Right ventricle myocardium superior (tissue), 1 donor: ENCODE measurements around the gene CCDC9B. TPM values are rescaled to one million over a fixed set of nuclear protein-coding genes. Genes with fewer than 3 reads are reported as not detected.

Experiments used
- ATAC-seq: fragments of 200-7000 bp; cut with Tn5 transposase; one replicate; pipeline ENCODE4 v1.9.1; 2020; ENCODE audit warnings: mild to moderate bottlenecking; ENCODE audit not compliant: poor library complexity
- DNase-seq: peaks from one replicate; pipeline ENCODE4 v3.0.0-alpha.2; 2020
- intact Hi-C: fragments of 100-400 bp; cut with DNase I; formaldehyde crosslinking; loops from one replicate; pipeline ENCODE4 v1.11.2; 2022
- total RNA-seq: library from RNA; stranded (reverse); fragmentation: NEBNext Ultra II Directional; extraction: Animal tissue kit (Norgen Biotek cat#: 25700); gene quantifications from one replicate; pipeline ENCODE4 v1.2.1, GENCODE V29; 2021
- donor health status: DM: no; HTN: yes; CAD: no; lungs with severe emphysema.

The CCDC9B gene
- total RNA-seq, 1 donor from 2014 or later = 155 TPM

DNA sequence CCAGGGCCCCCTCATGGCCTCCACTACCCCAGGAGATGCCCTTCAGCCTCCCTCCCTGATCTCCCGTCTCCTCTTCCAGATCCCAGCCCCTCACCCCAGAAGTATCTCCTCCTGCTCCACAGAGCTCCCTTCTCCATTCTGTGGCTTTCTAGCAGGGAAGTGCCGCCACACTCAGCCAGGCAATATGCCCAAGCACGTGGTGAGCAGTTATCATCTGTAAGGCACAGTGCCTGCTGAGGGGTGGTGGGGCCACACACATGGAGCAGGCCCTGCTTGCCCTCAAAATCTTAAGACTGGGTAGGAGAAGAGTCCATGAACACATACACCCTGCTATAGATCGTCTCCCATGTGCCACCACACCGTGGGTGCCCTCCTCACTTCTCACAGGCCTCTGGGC is 7.7 kb upstream of the CCDC9B start:
- ATAC-seq = peak; percentile 39
- DNase-seq = no peak
- intact Hi-C loops = no loop called here

- intact Hi-C loops = no loop called here
- no peak for ATAC-seq
Observed at GRCh38 chr15:40347559-40348473, 7.1 kb upstream of the CCDC9B start.

DNA sequence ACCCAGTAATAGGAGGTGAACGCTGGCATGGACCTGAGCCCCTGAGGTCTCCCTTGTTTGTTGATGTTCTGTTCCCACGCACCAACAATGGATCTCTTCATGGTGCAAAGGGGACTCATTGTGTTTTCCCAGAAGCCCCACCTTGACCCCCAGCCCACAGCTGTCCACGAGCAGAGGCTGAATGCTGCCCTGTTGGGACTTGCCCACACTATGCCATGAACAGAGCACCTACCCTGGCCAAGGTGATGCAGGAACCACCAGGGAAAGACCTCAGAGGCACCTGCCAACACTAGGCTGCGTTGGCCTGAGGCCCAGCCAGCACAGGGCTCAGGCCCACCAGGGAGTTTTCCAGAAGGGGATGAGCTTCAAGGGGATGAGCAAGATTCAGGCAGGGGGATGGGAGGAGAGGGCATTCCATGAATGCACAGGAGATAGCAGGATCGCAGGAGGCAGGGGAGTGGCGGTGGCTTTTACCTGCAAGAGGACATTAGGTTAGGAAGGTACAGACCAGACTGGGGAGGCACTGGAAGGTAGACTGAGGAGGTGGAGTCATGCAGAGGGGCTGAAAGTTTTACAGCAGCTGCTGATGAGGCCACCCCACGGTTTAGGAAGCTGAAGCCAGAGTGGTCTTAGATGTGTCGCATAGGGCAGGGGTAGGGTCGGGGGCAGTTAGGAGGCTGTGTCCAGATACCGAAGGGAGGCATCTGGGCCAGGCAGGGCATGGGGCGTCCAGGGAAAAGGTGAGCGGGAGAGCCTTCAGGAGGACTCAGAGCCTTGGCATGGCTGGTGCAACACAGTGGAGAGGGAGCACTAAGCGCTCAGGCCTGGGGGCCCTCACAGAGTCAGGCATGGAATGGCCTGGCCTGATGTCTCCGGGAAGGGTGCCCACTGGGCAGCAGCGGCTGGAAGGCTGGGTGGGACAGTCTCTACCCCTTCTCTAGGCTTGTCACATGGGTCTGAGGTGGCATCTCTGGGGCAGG is 6.1 kb upstream of the CCDC9B start:
- no peak for ATAC-seq
- intact Hi-C loops = no loop called here
- no peak for DNase-seq

More at GRCh38 chr15:40347559-40348473, 7.1 kb upstream of the CCDC9B start:
- no peak for DNase-seq

DNA sequence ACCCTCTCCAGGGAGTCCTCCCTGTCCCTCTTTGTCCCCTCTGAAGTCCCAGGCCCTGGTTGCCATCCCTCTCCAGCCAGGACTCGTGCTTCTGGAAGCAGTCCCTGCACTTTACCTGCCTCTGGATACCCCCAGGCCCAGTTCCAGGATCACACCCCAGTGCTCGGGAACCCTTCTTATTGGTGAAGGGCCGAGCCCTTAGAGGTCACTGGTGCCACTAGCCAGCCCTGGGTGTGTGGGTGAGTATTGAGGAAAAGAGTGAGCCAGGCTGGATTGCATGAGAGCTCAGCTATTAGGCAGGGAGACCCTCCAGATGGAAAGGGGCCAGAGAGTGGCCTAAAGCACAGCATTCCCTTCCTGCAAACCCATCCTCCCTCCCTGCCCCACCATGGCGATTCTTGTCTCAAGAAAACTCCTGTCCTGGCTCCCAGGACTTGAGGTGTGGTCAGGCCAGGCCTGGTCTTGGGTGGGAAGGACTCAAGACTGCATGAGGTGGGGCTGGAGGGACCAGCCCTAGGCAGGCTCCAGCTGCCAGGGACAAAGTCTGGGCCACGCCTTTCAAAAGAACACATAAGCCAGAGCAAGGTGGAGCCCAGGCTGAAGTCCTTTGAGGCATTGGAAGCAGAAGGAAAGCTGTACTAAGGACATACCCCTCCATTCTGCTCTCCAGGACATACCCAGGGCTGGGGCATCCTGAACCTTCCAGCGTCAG is 5.3 kb upstream of the CCDC9B start:
- intact Hi-C loops = no loop called here
- no peak for DNase-seq
- ATAC-seq = no peak

DNA sequence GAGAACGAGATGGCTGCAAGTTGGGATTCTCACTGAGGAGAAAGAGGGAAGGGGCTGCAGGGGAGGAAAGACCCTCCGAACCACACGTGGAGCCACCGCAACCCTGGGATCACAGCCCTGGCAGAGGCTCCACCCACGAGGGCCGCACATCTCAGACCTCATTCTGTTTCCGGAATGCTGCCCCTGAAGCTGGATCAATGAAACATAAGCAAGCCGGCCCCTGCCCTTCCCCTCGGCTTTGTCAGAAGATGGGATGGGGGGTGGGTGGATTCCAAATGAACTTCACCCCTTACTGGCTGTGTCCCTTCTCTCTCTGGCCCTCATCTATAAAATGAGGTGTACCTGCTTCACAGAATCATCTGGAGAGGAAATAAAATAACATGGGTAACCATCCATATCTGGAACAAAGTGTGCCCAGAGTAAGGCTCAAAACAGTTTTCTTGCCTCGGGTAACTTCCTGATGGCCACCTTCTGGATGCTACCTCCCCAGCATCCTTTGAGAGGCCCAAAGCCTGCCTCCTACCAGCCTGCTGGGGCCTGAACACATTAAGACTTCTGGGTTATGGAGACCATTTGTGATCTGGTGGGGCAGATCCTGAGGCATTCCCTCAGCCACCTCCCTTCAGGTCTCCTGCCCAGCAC is 4.6 kb upstream of the CCDC9B start:
- intact Hi-C loops = no loop called here
- no peak for DNase-seq
- ATAC-seq = no peak

DNA sequence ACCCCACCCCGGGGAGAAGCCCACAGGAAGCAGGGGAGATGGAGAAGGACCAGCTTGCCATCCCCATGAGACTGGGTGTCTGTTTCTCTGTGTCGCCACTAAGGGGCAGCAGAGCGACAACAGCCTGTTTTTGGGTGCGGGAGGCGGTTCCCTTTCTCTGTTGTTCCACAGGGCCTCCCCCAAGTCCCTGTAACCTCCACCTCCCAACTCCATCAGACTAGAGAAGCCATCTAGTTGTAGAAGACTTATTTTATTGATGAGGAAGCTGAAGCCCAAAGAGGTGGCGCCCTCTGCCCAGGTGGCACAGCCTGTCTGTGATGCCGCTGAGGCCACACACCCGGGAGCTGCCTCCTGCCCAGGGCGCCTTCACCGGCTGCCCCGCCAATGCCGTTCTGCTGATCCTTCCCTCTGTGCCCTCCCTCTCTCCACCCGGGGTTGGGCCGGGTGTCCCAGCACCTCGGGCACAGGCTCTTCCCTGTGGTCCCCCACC is 3.9 kb upstream of the CCDC9B start:
- peak; percentile 72 for DNase-seq
- no peak for ATAC-seq
- intact Hi-C loops = no loop called here

GRCh38 chr15:40344217-40344616 is 3.5 kb upstream of the CCDC9B start:
- DNase-seq (no peak), ATAC-seq (no peak)
- intact Hi-C loops = no loop called here

DNA sequence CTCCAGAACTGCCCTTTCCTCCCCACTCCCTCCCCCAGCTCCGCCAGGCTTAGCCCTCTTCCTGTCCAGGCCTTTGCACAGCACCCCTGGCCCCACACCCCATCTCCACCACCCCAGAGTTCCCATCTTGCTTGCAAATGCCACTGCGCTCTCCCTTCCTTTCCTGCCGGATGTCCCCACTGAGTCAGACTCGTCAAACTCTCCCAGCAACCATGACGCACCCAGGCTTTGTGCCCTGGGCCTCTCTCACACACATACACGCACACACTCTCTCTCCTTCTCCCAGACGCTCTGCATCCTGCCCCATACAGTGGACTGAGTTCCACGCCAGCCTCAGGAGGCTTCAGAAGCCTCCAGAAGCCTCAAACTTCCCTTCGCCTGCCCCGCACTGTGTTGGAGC is 2.8 kb upstream of the CCDC9B start:
- intact Hi-C loops = no loop called here

DNA sequence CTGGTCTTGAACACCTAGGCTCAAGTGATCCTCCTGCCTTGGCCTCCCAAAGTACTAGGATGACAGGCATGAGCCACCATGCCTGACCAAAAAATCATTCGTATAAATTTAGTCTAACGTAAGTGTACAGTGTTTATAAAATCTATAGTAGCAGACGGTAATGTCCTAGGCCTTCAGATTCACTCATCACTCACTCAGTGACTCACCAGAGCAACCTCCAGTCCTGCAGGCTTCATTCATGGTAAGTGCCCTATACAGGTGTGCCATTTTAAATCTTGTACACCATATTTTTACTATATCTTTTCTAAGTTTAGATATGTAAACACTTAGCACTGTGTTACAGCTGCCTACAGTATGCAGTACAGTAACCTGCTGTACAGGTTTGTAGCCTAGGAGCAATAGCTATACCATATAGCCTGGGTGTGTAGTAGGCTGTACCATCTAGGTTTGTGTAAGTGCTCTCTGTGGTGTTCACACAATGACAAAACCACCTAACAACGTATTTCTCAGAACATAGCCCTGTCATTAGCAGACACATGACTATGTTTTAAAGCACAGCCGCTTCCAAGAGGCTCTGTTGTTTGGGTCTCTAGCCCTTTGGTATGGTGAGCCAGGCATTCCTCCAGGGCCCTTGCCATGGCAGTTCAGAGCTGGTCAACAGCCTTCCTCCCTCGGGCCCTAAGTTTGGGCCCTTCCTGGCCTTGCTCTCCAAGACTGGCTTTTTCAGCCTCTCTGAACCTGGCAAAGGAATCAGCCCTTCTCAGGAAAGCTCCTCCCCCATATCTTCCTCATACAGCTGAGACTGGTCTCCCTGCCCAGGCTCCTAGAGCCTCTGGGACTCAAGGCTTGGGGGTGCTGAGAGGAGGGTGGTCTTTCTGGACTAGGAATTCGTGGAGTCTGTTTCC is 1.9 kb upstream of the CCDC9B start:
- intact Hi-C loops = no loop called here
- no peak for ATAC-seq
- no peak for DNase-seq

More for the DNA sequence above, 2.8 kb upstream of the CCDC9B start:
- ATAC-seq (no peak), DNase-seq (peak; percentile 45)

DNA sequence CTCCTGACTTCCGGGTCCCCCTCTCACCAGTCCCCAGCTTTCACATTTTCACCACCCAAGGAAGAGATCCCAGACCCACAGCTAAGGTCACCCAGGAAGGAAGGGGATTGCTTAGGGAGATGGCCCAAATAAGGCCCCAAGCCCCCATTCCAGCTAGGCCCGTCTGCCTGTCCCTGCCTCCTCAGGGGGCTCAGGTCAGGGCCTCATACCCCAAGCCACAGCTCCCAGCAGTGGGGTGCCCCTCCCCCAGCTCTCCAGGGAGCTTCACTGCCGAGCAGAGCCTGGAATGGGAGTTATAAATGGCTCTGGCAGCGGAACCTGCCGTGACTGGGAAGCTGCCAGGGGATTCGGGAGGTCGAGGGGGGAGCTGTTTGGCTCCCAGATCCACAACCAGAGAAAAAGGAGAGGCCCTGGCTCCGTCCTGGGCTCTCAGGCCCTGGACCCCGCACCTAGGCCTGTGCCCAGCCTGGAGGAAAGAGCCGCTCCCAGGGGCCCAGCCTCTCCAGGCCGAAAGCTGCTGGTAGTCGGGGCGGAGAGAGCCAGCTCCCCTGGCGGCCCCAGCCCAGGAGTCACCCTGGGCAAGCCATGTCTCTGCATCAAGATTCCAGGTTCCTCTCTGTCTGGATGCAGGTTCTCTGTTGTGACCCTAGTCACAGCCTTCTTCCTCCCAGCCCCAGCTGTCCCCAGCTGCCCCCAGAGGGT is 550 bp downstream of the CCDC9B start:
- ATAC-seq = peak; percentile 80
- peak; percentile 93 for DNase-seq
- intact Hi-C loops = no loop called here

DNA sequence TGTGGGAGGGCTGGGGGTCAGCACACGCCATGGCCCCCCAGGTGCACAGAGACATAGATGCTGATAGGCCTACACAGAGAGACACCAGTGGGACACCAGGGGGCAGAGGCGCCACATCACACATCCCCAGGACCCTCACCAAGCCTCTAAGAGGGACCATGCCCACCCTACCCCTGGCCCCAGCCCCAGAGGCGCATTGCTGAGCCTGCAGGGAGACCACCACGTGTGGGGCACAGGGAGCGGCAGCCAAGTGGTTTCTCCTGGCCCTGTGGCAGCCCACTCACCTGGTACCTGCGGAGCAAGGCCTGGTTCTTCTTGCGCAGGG is 1.2 kb downstream of the CCDC9B start:
- intact Hi-C loops = no loop called here
- peak; percentile 4 for ATAC-seq
- DNase-seq = no peak

- intact Hi-C loops = no loop called here
- ATAC-seq (peak; percentile 32), DNase-seq (peak; percentile 63)
Observed at GRCh38 chr15:40338921-40339620, 1.7 kb downstream of the CCDC9B start.

DNA sequence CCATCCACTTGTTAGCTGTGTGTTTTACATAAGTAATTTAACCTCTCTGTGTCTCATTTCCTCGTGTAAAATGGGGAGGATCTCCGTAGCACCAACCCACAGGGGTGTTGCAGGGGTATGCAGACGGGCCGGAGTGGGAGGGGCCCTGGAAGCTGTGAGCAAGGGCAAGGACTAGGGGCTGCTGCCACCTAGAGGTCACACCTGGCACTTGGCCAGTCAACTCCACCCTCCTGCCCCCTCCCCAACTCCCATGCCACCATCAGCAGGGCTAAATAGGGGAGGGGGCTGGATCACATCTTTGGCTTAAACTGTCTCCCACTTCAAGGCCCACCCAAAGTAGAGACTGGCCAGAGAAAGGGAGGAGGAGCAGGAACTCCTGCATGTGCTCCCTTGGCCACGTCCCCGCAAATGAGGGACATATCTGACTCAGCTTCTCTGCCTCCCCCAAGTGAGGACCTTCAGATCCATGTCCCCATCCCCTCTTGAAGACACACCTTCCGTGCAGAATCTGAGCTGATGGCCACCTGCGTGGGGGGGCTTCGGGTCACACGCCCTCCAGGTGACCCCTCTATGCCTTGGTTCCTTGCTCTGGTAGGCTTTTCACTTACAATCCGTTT is 2.6 kb downstream of the CCDC9B start:
- intact Hi-C loops = no loop called here
- peak; percentile 30 for ATAC-seq

GRCh38 chr15:40337597-40337996 is 3.1 kb downstream of the CCDC9B start:
- no peak for DNase-seq
- intact Hi-C loops = no loop called here
- ATAC-seq = no peak

More for the DNA sequence above, 2.6 kb downstream of the CCDC9B start:
- peak; percentile 88 for DNase-seq

DNA sequence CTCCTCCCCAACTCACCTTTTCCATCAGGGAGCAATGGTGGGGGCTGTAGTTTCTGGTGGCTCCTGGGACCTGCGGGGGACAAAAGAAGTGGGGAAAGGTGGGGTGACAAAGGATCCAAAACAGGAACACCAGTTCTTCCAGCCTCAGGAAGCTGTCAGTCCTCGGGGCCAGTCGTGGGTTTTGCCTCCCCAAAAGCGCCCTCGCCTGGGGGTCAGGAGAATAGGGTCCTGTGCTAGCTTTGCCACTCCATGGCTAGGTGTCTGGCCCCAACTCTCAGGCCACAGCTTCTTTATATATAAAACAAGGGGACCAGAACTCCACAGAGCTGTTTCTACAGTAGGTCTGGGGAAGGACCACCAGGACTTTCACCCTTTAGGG is 4.0 kb downstream of the CCDC9B start:
- no peak for ATAC-seq
- DNase-seq = no peak
- intact Hi-C loops = no loop called here
